SK-N-SH (cell line): ENCODE data around the gene FGGY.

Experiments
- CHD2 ChIP-seq: fragments of 150-350 bp; IDR thresholded peaks from 2 replicates; pipeline ENCODE4 v1.6.1; 2018; ENCODE audit warnings: low read length; ENCODE audit not compliant: partially characterized antibody
- CTCF ChIP-seq: fragments of 200-600 bp; sonication (generic); IDR thresholded peaks from 2 replicates; pipeline ENCODE4 v1.6.1; 2017; ENCODE audit warnings: antibody characterized with exemption, mild to moderate bottlenecking, moderate library complexity
- EP300 ChIP-seq, 2 experiments: IDR thresholded peaks; 2 replicates each; pipeline versions ENCODE4 v1.4.0 to v1.6.1; 2012; ENCODE audit warnings: borderline replicate concordance in 1 of 2, low read depth in 1 of 2, low read length in 1 of 2
- EZH2phosphoT487 ChIP-seq: fragments of 200-600 bp; sonication (generic); IDR thresholded peaks from 2 replicates; pipeline ENCODE4 v1.6.1; 2017; ENCODE audit warnings: low read depth, mixed run types, mild to moderate bottlenecking, antibody characterized with exemption, moderate library complexity, borderline replicate concordance
- FOXM1 ChIP-seq: IDR thresholded peaks from 2 replicates; pipeline ENCODE4 v1.4.0; 2012; ENCODE audit warnings: low read depth, mild to moderate bottlenecking
- TF ChIP-seq, protein P1 (sequence below): IDR thresholded peaks from 2 replicates; pipeline ENCODE4 v1.6.1; 2012; ENCODE audit warnings: mild to moderate bottlenecking, low read depth, low read length, moderate library complexity
- TF ChIP-seq, protein P2 (sequence below): IDR thresholded peaks from 2 replicates; pipeline ENCODE4 v1.4.0; 2012; ENCODE audit warnings: low read depth

GRCh38 chr1:59378621-59379370 lies 81.9 kb downstream of the FGGY start:
- TF ChIP-seq CHD2: no peak
- TF ChIP-seq FOXM1: no peak
- TF ChIP-seq EZH2phosphoT487: no peak
- TF ChIP-seq, protein P1, sequence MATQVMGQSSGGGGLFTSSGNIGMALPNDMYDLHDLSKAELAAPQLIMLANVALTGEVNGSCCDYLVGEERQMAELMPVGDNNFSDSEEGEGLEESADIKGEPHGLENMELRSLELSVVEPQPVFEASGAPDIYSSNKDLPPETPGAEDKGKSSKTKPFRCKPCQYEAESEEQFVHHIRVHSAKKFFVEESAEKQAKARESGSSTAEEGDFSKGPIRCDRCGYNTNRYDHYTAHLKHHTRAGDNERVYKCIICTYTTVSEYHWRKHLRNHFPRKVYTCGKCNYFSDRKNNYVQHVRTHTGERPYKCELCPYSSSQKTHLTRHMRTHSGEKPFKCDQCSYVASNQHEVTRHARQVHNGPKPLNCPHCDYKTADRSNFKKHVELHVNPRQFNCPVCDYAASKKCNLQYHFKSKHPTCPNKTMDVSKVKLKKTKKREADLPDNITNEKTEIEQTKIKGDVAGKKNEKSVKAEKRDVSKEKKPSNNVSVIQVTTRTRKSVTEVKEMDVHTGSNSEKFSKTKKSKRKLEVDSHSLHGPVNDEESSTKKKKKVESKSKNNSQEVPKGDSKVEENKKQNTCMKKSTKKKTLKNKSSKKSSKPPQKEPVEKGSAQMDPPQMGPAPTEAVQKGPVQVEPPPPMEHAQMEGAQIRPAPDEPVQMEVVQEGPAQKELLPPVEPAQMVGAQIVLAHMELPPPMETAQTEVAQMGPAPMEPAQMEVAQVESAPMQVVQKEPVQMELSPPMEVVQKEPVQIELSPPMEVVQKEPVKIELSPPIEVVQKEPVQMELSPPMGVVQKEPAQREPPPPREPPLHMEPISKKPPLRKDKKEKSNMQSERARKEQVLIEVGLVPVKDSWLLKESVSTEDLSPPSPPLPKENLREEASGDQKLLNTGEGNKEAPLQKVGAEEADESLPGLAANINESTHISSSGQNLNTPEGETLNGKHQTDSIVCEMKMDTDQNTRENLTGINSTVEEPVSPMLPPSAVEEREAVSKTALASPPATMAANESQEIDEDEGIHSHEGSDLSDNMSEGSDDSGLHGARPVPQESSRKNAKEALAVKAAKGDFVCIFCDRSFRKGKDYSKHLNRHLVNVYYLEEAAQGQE: no peak
- no peak for TF ChIP-seq EP300 (IDR thresholded peaks at IDR 0.05; ENCODE audit: borderline replicate concordance in 1 of 2, low read depth in 1 of 2, low read length in 1 of 2)
- no peak for TF ChIP-seq CTCF
- TF ChIP-seq, protein P2, sequence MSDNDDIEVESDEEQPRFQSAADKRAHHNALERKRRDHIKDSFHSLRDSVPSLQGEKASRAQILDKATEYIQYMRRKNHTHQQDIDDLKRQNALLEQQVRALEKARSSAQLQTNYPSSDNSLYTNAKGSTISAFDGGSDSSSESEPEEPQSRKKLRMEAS: no peak
